ENCODE measurements around the gene ETV6. TPM values are rescaled to one million over a fixed set of nuclear protein-coding genes. Genes with fewer than 3 reads are reported as not detected.

ETV6 gene
- total and polyA plus RNA-seq, 2 of the 8 experiments (the other 6 are each of a cell fraction or from before 2014, with no cell fraction given), result 5.5 to 23.9 TPM

GRCh38 chr12:11785712-11786111 is 136.2 kb downstream of the ETV6 start (continued):
- no peak for TF ChIP-seq ATF2 (IDR thresholded peaks at IDR 0.05; ENCODE audit: low read length)
- no peak for TF ChIP-seq BACH1 (IDR thresholded peaks at IDR 0.05; ENCODE audit: low read length)
- TF ChIP-seq RXRA (IDR thresholded peaks at IDR 0.05; ENCODE audit: insufficient read depth, low read depth, low read length), result no peak
- no peak for TF ChIP-seq SP2 (IDR thresholded peaks at IDR 0.05; ENCODE audit: low read length)
- TF ChIP-seq CREB1 (IDR thresholded peaks at IDR 0.05), result no peak
- TF ChIP-seq CBX8 (IDR thresholded peaks at IDR 0.05; ENCODE audit: borderline replicate concordance, low read depth, low read length), result no peak
- no peak for TF ChIP-seq CBX5 (IDR thresholded peaks at IDR 0.05; ENCODE audit: low read depth, low read length)
- no peak for TF ChIP-seq SIX5 (IDR thresholded peaks at IDR 0.05; ENCODE audit: low read depth, low read length)
- no peak for TF ChIP-seq TEAD4 (IDR thresholded peaks at IDR 0.05; ENCODE audit: low read depth, low read length)

Measured in H1 (cell line).